NAMALWA (cell line): ENCODE data around the gene ABHD4.
"Not testable (repeated sequence)": the region's sequence is repeated elsewhere in the genome, so short reads cannot be mapped to it uniquely, and the experiment has no call there.

Experiments
- DNase-seq: peaks from one replicate; pipeline ENCODE4 v3.0.0-alpha.2; 2015; ENCODE audit warnings: low spot score

The ABHD4 gene

DNA sequence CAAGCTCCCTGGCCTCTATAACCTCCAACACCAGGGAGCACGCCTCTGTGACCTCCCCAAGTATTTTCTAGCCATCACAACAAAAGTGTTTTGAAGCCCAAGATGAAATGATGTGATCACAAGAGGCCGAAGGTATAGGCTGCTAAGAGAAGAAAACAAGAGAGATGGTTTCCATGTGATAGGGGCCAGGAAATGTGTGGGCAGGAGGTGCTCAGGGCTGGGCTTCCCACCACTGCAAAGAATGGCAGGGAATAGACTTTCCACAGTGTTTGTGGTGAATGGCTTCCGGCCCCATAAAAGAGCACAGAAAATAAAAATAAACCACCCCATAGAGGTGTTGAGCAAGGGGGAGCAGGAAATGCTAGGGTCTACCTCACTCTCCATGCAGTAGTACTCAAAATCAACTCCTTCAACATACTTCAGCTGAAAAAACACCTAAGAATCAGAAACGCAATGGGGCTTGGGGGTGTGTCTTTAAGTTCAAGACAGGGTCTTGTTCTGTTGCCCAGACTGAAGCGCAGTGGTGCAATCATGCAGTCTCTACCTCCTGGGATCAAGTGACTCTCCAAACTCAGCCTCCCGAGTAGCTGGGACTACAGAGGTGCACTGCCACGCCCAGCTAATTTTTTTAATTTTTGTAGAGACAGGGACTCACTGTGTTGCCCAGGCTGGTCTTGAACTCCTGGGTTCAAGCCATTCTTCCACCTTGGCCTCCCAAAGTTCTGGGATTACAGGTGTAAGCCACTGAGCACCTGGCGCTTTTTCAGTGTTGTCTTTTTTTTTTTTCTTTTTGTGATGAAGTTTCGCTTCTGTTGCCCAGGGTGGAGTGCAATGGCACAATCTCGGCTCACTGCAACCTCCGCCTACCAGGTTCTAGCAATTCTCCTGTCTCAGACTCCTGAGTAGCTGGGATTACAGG, 36.2 kb upstream of the ABHD4 start:
- DNase-seq, result peak; percentile 34

DNA sequence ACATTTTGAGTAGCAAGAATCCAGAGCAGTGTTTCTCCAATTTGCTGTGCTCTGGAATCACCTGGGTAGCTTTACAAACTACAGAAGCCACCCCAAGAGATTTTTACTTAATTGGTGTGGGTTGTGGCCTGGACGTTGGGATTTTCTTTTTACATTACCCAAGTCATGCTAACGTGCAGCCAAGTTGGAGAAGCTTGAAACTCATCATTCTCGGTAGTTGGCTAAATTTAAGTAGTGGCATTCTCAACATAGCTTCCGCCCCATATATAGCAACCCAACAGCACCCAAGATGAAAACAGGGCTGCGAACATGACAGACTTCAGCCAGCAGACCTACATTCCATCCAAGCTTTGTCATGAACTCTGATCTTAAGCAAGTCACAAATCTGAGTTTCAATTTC, 34.1 kb upstream of the ABHD4 start:
- DNase-seq, result no peak

DNA sequence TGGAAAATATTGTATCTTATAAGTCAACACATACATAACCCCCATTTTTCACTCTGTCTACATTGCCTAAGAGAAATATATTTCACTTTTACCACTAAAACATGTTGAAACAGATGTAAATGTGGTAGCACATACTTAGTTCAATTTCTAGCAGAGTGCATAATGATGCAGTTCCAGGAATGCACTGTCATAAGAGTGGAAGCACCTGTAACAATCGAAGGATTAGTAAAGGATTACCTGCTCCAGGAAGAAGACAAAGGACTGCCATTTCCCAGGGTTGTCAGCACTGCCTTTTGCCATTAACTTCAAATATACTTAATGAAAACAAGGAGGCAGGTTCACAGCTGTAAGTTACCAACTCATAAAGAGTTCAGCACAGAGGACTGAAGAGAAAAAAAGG, 33.6 kb upstream of the ABHD4 start:
- no peak for DNase-seq

DNA sequence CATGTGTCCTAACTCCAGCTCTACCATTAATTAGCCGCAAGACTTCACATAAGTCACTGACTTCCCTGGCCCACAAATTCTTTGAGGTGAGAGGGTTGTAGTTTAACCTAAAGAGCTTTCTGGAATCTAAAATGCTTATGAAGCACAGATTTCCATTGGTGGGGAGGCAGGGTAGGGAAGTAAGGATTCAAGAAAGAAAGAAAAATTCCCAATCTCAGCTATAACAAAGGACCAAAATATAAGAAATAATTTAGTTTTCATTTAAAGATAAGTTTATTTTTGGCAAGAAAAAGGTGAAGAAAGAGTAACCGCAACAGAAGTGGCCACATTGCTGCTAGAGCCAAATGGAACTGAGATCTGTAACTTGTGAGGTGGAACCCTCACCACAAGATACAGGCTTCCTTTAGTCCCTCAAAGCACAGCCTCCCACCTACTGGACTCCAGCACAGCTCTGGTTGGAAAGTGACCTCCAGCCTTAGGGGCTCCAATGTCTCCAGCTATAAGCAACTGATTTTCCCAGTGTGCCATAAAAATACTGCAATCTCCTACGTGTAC, 32.6 kb upstream of the ABHD4 start:
- DNase-seq, result no peak

DNA sequence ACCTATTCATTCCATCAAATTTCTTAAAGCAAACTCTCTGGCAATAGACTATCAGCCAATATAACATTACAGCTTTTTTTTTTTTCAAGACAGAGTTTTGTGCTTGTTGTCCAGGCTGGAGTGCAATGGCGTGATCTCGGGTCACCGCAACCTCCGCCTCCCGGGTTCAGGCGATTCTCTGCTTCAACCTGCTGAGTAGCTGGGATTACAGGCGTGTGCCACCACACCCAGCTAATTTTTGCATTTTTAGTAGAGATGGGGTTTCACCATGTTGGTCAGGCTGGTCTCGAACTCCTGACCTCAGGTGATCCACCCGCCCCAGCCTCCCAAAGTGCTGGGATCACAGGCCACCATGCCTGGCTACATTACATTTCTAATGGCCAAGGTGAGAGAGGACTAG, 31.8 kb upstream of the ABHD4 start:
- DNase-seq, result not testable (repeated sequence)

DNA sequence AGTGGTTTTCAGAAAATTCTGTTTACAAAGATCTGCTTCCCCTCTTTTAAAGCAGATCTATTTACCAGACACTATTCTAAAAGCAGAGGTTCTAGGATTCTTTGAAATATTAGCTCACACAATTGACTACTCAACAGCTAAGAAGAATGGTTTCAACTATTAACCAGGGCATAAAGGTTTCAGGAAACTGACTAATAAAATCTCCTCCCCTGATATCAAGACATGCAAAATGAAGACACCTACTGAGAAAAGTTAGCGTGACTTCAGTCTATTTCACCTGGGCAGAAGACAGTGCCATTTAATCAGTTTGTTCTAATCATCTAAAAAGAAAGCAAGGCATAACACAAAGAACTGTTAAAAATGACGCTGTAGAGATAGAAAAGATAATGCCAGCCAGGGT, 31.3 kb upstream of the ABHD4 start:
- no peak for DNase-seq

DNA sequence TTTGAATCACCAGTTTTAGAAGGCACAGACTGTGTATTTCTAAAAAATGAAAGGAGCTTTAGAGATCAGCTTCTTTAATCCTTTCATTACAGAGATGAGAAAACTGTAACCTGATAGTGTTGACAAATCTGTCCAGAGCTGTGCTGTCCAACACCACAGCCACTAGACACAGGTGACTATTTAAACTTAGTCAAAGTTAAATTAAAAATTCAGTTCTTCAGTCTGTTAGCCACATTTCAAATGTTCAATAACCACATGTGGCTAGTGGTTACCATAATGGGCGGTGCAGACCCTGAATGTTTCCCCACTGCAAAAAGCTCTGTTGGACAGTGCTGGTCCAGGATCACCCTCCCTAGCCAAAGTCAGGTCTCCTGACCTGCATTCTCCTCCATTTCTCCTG, 30.7 kb upstream of the ABHD4 start:
- no peak for DNase-seq

DNA sequence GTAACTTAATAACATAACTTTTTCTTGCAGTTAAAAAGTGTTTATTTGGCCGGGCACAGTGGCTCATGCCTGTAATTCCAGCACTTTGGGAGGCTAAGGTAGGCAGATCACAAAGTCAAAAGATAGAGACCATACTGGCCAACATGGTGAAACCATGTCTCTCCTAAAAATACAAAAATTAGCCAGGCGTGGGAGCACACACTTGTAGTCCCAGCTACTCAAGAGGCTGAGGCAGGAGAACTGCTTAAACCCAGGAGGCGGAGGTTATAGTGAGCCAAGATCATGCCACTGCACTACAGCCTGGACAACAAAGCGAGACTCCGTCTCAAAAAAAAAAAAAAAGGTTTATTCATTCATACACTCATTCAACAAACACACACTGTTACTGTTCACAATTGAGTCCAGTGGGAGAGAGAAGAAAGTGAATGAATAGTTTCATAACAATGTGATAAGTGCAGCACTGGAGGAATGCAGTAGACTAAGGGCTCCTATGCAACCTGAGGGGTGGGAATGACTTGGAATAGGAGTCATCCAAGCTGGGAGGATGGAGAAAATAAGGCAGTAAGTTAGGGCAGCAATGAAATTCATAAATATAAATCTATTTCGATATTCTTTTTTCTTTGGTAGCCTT, 28.9 kb upstream of the ABHD4 start:
- no peak for DNase-seq

DNA sequence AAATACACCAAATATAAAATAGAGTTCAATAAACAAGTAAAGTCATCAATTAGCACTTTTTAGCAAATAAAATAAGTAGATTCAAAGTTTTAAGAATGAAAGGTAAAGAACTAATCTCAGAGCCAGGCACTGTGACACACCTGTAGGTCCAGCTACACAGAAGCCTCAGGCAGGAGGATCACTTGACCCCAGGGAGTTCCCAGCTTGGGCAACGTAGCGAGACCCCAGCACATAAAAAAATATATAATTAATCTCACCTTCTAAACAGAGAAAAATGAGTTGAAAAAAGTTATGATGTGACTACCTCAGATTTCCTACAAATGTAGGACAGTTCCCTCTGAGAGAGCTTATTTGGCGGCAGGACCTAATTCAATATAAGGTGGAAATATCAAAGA, 28.4 kb upstream of the ABHD4 start:
- no peak for DNase-seq

DNA sequence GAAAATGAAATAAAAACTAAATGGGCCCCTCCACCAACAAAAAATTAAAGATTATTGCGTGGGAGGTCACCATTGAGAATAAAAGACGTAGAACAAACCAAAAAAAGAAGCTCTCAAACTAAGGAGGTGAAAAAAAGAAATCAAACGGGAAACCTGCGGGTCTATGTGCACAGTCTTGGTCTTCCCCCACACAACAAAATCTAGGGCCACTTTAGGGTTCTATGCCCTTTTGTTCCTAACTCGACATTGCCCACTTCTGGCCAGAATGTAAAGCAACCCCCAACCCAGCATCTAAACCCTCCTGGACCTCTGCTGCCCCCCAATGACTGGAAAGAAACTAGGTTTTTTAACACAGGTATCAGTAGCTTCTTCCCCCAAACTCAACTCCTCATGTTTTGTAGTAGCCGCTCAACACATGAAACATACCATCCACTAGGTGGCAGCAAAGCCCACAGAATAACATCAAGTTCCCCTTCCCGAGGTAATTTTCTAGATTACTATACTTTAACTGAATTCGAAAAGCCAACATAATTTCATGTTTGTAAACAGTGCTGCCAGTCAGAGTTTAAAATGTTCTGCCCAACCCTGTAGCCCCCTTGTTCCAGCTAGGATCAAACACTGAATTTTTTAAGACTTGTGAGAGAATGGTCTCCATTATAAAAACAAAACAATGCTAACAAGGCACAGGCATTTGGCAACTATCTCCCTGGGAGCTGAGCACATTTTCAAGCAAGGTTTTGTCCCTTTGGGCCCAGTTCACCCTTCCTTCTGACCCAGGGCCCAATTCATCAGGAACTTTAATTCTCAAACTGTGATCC, 27.8 kb upstream of the ABHD4 start:
- peak; percentile 99 for DNase-seq

DNA sequence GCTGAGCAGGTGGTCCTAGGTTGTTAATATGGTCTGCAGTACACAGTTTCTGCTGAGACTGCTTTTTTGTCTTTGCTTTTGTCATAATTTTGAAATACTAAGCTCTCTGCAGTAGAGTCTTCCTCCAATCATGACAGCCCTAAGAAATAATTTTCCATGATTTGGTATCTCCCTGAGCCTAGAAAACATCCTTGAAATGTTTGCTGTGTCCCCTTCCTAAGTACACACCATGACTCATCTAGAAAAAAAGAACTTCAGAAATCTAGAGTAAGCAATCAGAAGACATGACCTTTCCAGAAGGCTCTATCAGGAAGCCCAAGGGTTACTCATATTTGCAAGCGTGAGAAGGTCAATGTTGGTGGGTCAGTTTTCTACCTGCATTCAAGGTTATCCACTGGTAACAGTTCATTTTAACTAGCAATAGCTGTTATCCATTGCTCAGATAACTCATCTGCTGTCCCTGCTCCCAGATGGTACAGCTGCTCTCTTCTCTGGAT, 25.5 kb upstream of the ABHD4 start:
- DNase-seq, result no peak

DNA sequence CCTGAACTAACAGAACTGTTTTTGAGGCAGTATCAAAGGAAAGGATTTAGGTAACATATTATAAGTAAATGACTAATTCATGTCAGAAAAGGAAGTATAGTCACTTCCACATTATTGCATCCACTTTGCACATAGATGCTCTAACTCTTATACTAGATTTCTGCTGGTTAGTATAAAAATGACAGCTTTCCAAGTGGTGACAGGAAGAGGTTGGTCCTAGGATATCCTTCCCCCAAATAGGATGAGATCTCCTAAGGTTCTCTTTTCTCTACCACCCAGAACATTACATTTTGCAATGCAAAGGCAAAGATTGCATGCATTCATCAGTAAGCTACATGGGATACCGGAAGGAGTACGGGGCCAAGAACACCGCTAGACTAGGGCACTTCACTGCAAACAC, 24.3 kb upstream of the ABHD4 start:
- DNase-seq, result no peak

DNA sequence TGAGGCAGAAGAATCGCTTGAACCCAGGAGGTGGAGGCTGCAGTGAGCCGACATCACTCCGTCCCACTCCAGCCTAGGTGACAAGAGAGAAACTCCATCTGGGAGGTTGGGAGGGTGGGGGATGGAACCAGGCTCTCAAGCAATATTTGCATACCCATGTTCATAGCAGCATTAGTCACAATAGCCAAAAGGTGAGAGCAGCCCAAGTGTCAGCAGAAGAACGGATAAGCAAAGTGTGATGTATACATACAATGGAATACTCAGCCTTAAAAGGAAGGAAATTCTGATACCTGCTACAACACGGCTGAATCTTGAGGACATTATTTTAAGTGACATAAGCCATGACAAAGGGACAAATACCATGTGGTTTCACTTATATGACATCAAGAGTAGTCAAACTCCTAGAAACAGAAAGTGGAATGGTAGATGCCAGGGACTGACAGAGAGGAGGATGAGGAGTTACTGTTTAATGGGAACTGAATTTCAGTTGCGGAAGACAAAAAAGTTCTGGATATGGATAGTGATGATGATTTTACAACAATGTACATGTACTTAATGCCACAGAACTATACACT, 20.7 kb upstream of the ABHD4 start:
- no peak for DNase-seq

DNA sequence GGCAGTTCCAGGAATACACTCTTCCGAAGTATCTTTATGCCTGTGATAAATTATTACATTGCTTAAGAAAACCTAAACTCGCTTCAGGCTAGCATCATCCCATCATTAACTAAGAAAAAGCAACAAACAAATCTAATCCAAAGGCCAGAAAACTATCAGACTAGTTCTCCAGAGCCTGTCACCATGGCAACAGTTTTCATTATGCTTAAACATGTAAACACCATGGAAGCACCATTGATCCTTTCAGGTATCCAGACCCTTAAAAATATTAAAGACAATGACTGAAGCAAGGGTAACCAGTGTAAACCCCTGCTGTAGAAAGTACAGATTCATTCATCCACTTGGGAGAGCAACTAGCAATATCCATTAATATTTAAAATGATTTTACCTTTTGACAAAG, 18.9 kb upstream of the ABHD4 start:
- no peak for DNase-seq

DNA sequence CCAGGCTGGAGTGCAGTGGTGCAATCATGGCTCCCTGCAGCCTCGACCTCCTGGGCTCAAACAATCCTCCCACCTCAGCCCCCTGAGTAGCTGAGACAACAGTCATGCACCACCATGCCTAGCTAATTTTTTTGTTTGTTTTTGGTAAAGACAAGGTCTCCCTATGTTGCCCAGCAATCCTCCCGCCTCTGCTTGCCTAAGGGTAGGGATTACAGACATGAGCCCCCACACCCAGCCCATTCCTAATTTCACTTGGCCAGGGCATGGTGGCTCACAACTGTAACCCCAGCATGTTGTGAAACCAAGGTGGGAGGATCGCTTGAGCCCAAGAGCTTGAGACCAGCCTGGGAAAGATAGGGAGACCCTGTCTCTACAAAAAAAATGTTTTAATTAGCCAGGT, 18.2 kb upstream of the ABHD4 start:
- DNase-seq, result no peak

DNA sequence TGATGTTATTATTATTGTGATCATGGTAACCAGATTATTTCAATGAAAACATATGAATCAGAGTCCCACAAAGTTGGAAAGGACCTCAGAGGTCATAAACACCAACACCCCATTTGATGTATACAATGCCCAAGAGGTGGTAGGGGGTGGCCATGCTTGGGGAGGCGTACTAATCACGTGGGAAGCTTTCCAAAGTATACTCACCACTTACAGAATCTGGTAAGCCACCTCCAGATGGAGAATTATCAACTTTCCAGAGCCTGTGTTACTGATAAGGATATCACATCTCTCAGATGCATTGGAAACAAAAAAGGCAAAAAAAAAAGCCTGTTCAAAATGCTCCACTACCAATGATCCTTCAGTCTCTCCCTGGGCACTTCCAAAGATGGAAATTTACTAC, 17.5 kb upstream of the ABHD4 start:
- DNase-seq, result no peak

DNA sequence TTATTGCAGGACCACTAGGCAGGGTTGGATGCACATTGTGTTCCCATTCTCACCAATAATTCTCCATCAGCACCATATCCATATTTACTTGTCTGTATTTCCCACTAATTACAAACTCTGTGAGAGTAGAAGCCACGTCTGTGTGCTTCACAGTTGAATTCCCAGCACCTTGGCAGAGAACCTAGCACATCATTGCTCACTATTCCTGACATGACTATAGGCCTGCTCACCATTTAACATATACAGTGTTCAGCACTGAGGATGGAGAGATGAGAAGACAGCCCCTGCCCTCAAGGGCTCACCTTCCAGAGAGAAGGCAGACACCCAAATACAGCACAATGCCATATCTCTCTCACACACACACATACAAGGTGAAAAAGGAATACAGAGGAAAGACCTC, 14.1 kb upstream of the ABHD4 start:
- DNase-seq, result no peak

DNA sequence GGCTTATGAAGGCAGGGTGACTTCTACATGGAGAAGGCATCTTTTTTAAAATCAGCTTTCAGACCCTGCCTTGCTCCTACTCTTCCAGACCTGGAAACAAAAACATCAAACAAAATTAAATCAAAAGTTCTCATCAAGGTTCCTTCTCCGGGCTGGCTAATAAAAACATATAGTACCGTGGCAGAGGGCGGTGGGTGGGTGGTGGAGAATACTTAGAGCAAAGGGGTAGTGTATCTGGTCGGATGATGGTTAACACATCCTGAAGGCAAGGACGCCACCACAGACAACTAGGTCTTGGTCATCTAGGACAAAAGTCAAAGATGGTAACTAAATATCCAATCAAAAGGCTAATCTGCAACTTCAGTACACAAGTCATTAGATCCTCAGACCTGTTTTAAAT, 10.9 kb upstream of the ABHD4 start:
- no peak for DNase-seq

DNA sequence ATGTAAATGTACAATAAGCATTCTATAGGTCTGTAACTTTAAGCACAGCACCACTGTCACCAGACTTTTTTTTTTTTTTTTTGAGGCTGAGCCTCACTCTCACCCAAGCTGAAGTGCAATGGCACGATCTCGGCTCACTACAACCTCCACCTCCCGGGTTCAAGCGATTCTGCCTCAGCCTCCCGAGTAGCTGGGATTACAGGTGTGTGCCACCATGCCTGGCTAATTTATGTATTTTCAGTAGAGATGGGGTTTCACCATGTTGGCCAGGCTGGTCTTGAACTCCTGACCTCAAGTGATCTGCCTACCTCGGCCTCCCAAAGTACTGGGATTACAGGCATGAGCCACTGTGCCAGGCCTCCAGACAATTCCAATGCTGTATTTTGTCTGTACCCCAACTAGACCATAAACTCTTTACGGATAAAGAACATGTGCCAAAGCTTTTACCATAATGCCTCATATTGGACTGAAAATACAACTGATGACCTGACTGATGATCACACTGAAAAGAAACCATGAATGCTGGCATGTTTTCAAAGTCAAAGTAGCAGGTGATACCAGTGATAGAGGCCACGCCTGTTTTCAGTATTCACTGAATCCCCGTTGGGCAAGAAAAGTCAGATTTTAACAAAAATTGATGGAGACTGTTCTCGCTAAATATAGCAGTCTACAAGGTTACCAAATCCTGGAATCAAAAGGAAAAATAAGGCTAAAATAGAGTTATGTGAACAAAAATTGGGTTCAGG, 10.2 kb upstream of the ABHD4 start:
- peak; percentile 43 for DNase-seq

DNA sequence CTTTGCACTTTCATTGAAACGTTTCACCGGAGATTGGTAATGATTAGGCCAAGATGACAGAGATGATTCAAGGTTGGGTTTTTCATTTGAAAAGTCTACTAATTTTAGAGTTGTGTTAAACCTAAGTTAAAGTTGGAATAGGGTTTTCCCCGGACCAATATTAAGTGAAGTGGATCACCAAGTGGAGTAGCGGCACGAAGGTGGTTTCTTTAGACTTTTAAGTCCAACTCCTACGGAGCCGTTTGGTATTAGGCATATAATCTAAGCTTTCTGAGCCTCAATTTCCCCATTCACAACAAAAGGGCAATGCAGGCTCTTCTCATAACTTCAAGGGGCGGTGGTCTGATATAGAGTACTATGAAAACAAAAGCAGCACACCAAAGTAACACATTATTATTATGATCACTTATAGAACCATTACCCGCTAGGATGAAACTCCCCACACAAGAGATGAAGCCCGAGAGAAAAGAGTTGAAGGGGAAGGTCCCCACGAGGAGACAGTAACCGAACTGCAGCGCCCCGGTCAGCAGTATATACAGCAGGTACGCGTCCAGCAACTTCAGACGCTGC, 9.5 kb upstream of the ABHD4 start:
- DNase-seq, result no peak
